Activated naive CD8-positive, alpha-beta T cell treated with anti-CD3 and anti-CD28 coated beads, Interleukin-2, amount 10 ng/mL, durations not matched to agents 7 days and 5 days (primary cell): ENCODE measurements around the gene S100Z. TPM values are rescaled to one million over a fixed set of nuclear protein-coding genes. Genes with fewer than 3 reads are reported as not detected.
"Not testable (repeated sequence)": the region's sequence is repeated elsewhere in the genome, so short reads cannot be mapped to it uniquely, and the experiment has no call there.

Source experiments
- ATAC-seq: fragments of 150-1000 bp; cut with Tn5 transposase; one replicate; pipeline ENCODE4 v1.10.0; 2021; ENCODE audit warnings: low read depth, moderate library complexity
- POLR2A ChIA-PET: fragments of 350-600 bp; sonication (Branson Sonifier 250); formaldehyde crosslinking; loops from one replicate; lab custom pipeline; 2021; ENCODE audit warnings: antibody characterized with exemption; lab: Charles Lee
- DNase-seq: peaks from one replicate; pipeline ENCODE4 v3.0.0; 2021
- H3K27ac Mint-ChIP-seq: one replicate; pipeline ENCODE4 v1.8.0; 2022; ENCODE audit warnings: mild to moderate bottlenecking, mixed read lengths
- H3K27me3 Mint-ChIP-seq: one replicate; pipeline ENCODE4 v1.8.0; 2022; ENCODE audit warnings: mild to moderate bottlenecking, moderate library complexity, mixed read lengths
- H3K36me3 Mint-ChIP-seq: one replicate; pipeline ENCODE4 v1.8.0; 2021; ENCODE audit warnings: mild to moderate bottlenecking, mixed read lengths
- H3K4me1 Mint-ChIP-seq: one replicate; pipeline ENCODE4 v1.8.0; 2021; ENCODE audit warnings: mixed read lengths
- H3K4me3 Mint-ChIP-seq: one replicate; pipeline ENCODE4 v1.8.0; 2022; ENCODE audit warnings: mild to moderate bottlenecking, moderate library complexity, mixed read lengths
- H3K9me3 Mint-ChIP-seq: one replicate; pipeline ENCODE4 v1.8.0; 2021; ENCODE audit warnings: mixed read lengths
- total RNA-seq, 2 experiments: library from RNA; stranded (reverse); gene quantifications; one replicate each; pipeline ENCODE4 v1.2.3, GENCODE V29; 2021

Gene S100Z
- total RNA-seq, 2 experiments from 2014 or later = 1.4 to 1.9 TPM

DNA sequence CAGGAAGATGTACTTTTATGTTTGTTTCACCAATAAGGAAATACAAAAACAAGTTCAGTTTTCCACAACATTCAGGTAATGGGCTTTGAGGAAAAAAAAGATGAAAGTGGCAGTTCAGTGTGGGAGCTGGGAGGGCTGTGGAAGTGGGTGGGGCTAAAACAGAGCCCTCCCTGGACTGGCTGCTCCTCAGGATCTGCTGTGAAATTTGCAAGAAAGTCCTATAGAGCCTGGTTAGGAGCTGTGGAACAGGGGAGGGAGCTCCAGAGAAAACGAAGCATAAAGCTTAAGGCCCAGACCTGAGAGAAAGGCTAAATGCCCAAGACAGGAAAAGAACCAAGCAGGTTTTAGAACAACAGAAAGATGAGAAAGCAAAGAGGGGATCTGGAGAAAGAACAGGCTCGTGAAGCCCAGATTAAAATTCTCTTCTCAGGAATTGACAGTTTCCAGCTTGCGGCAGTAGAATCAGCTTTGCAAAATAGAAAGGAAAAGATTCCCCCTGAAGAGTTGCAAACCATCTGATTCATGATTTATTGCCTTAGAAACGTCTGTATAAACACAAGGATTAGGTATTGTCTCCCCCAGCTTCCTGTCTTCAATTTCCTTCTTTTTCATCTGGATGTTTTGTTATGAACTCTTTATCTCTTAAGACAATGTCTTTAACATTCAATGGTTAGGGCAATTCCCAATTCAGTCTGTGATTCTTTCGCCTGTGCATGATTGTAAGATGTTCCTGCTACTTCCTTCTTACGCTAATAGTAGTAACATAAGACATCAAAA is 76.7 kb downstream of the S100Z start:
- Mint-ChIP-seq H3K27ac (no peak overlapping the region), H3K9me3 (no peaks in the 10 kb centered on the region), H3K27me3 (peaks cover 9% of the 10 kb centered on the region), H3K4me1 (no peaks in the 10 kb centered on the region), H3K4me3 (no peak overlapping the region), H3K36me3 (no peaks in the 10 kb centered on the region)
- DNase-seq (no peak), ATAC-seq (no peak)
- POLR2A ChIA-PET = no interaction called here

DNA sequence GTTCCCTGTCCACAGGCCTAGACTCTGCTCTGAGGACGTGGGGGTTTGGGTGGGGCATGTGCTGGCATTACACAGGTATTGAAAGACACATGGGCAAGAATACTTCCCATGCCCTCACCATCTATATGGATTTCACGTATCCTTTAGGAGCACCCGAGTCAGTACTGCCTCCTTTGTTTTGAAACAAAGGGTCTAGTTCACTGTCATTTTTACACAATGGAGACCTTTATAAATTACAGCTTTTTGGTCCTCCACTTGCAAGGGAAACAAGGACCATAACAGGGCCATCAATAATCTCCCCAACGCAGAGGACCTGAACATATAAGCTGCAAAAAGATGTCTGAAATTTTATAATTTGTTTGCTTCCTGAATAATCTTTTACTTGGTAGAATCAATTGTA is 78.1 kb downstream of the S100Z start:
- Mint-ChIP-seq H3K27me3 (peaks cover 13% of the 10 kb centered on the region), H3K27ac (no peak overlapping the region)
- ATAC-seq = no peak

DNA sequence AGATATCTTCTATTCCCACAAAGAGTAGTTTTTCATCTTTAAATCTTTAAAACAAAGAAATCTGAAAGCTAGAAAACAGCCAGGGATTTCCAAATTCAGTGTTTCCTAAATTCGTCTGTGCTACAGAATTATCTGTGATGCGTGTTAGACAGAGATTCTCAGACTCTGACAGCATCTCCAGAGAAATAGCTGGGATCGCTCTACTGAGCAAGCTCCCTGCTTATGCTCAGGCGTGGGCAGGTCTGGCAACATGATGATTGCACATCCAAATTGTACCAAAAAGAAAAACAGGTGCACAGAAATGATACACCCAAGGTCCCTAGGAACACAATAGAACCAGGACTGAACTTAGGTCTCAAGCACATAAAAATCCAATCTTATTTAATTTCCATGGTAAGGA is 80.3 kb downstream of the S100Z start:
- Mint-ChIP-seq H3K36me3 (no peaks in the 10 kb centered on the region), H3K4me3 (no peak overlapping the region), H3K9me3 (no peaks in the 10 kb centered on the region), H3K4me1 (no peaks in the 10 kb centered on the region), H3K27ac (no peak overlapping the region), H3K27me3 (peaks cover 24% of the 10 kb centered on the region)
- DNase-seq (no peak), ATAC-seq (no peak)
- POLR2A ChIA-PET = no interaction called here

More for the DNA sequence above, 78.1 kb downstream of the S100Z start:
- Mint-ChIP-seq H3K4me3 (no peak overlapping the region), H3K36me3 (no peaks in the 10 kb centered on the region), H3K4me1 (no peaks in the 10 kb centered on the region), H3K9me3 (no peaks in the 10 kb centered on the region)
- POLR2A ChIA-PET = no interaction called here
- DNase-seq = no peak

DNA sequence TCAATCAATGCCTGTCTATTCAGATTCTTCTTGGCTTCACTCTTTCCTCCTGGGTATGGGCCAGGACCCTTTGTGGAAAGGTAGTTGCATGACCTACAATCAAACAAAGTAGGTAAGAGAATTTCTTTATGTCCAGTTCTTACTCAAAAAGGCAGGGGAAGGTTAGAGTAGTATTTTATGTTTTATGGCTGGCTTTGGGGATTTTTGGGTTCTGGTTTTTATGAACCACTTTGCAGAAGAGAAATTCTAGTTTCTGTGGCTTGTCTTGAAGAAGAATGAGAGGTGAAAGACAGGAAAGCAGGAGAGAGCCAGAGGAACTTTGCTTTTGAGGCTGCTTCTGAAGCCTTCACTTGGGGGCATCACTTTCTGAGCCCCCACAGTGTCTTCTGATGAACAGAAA is 88.4 kb downstream of the S100Z start:
- POLR2A ChIA-PET = no interaction called here
- H3K4me1 Mint-ChIP-seq = peaks cover 1% of the 10 kb centered on the region
- peak overlapping the region; percentile 37 for H3K27ac Mint-ChIP-seq
- peaks cover 4% of the 10 kb centered on the region for H3K9me3 Mint-ChIP-seq
- no peak overlapping the region for H3K4me3 Mint-ChIP-seq
- peaks cover 20% of the 10 kb centered on the region for H3K27me3 Mint-ChIP-seq
- no peak for ATAC-seq
- no peak for DNase-seq
- H3K36me3 Mint-ChIP-seq = no peaks in the 10 kb centered on the region

DNA sequence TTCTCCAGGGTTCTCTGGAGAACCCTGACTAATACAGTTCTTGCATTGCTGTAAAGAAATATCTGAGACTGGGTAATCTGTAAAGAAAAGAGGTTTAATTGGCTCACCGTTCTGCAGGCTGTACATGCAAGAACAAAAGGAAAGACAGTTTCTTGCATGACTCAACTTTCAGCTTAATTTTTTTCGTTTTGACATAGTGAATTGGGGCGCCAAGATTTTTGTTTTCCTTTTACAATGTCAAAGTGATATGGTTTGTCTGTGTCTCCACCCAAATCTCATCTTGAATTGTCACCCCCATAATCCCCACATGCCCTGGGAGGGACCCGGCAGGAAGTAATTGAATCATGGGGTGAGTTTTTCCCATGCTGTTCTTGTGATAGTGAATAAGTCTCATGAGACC is 91.2 kb downstream of the S100Z start:
- Mint-ChIP-seq H3K4me1 (peaks cover 1% of the 10 kb centered on the region), H3K36me3 (no peaks in the 10 kb centered on the region)
- no peak for ATAC-seq

DNA sequence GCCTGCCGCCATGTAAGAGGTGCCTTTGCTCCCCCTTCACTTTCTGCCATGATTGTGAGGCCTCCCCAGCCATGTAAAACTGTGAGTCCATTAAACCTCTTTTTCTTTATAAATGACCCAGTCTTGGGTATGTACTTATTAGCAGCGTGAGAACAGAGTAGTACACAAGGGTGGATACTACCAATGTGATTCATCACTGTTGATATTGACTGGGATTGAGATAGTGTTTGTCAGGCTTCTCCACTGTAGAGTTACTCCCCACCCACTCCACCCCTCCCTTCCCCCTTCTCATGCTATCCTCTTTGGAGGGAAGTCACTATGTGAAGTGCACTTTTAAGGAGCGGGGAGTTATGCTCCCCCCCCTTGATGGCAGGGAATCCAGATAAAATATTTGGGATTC is 91.6 kb downstream of the S100Z start:
- DNase-seq (no peak), ATAC-seq (no peak)
- Mint-ChIP-seq H3K27me3 (peaks cover 25% of the 10 kb centered on the region), H3K4me3 (no peak overlapping the region), H3K27ac (no peak overlapping the region), H3K4me1 (peaks cover 1% of the 10 kb centered on the region), H3K9me3 (peaks cover 1% of the 10 kb centered on the region), H3K36me3 (no peaks in the 10 kb centered on the region)
- POLR2A ChIA-PET = no interaction called here

More for the DNA sequence above, 91.2 kb downstream of the S100Z start:
- Mint-ChIP-seq H3K27me3 (peaks cover 21% of the 10 kb centered on the region), H3K27ac (no peak overlapping the region), H3K9me3 (peaks cover 1% of the 10 kb centered on the region), H3K4me3 (no peak overlapping the region)
- no peak for DNase-seq
- POLR2A ChIA-PET = no interaction called here

DNA sequence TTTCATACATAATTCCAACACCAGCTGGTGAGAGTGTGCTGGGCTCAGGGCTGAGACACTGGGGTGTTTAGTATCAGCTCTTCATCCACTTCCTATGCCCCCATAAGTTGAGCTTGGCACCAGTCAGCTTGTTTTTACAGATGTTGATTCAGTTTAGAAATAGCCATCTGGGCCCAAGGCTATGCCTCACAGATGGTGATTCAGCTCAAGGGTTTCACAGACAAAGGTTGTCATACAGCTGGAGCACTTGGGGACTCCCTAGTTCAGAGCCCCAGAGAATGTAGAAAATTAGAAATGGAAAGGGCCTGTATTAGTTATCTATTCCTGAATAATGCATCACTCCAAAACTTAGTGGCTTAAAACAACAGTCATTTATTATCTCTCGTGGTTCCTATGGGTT is 92.8 kb downstream of the S100Z start:
- ATAC-seq = no peak
- POLR2A ChIA-PET = interaction anchor here (0.7 kb wide), 1 partner anchor 124 kb away, joined by 4 read pairs; no protein-coding TSS in a partner anchor
- Mint-ChIP-seq H3K27me3 (peaks cover 30% of the 10 kb centered on the region), H3K36me3 (no peaks in the 10 kb centered on the region), H3K9me3 (peaks cover 1% of the 10 kb centered on the region), H3K4me3 (no peak overlapping the region), H3K4me1 (peaks cover 1% of the 10 kb centered on the region), H3K27ac (no peak overlapping the region)
- no peak for DNase-seq

DNA sequence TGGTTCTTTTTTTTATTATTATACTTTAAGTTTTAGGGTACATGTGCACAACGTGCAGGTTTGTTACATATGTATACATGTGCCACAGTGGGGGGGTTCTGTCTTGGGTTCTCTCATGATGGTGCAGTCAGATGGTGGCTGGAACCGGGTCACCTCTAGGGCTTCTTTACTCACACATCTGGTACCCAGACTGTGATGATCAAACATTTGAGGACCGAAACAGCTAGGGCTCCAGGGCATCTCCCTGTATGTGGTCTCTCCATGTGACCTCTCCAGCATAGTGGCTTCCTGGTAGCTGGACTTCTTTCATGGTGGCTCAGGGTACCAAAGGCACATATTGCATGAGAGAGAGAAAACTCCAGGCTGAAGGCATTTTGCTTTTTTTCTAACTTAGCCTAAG is 93.2 kb downstream of the S100Z start:
- no peaks in the 10 kb centered on the region for H3K36me3 Mint-ChIP-seq
- ATAC-seq = no peak
- no peak overlapping the region for H3K27ac Mint-ChIP-seq

DNA sequence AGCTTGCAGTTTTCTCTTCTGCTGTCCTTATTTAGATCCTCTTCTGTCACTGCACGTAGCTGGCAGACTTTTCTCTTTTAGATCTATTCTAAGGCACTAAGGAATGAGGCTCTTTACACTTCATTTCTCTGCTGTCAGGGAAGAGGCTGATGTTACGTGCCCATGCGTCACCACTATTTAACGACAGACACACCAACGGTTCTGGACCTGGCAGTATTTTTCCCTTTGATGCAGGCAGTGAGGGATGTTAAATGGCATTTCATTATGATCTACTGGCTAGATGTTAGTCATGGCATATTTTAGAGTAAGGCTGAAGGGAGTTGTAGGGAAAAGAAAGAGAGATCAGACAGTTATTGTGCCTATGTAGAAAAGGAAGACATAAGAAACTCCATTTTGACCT is 94.8 kb downstream of the S100Z start:
- Mint-ChIP-seq H3K4me3 (no peak overlapping the region), H3K36me3 (no peaks in the 10 kb centered on the region), H3K27me3 (peaks cover 36% of the 10 kb centered on the region), H3K4me1 (no peaks in the 10 kb centered on the region), H3K9me3 (peaks cover 1% of the 10 kb centered on the region), H3K27ac (no peak overlapping the region)
- POLR2A ChIA-PET = no interaction called here
- ATAC-seq = no peak
- no peak for DNase-seq

More for the DNA sequence above, 93.2 kb downstream of the S100Z start:
- Mint-ChIP-seq H3K4me3 (no peak overlapping the region), H3K9me3 (peaks cover 1% of the 10 kb centered on the region), H3K4me1 (peaks cover 1% of the 10 kb centered on the region), H3K27me3 (peaks cover 31% of the 10 kb centered on the region)
- DNase-seq = no peak
- POLR2A ChIA-PET = interaction anchor here (0.7 kb wide), 1 partner anchor 124 kb away, joined by 4 read pairs; no protein-coding TSS in a partner anchor

DNA sequence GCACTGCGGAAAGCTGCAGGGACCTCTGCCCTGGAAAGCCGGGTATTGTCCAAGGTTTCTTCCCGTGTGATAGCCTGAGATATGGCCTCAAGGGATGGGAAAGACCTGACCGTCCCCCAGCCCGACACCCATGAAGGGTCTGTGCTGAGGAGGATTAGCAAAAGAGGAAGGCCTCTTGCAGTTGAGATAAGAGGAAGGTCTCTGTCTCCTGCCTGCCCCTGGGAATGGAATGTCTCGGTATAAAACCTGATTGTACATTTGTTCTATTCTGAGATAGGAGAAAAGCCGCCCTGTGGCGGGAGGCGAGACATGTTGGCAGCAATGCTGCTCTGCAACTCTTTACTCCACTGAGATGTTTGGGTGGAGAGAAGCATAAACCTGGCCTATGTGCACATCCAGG is 95.4 kb downstream of the S100Z start:
- H3K9me3 Mint-ChIP-seq, H3K4me1 Mint-ChIP-seq, H3K4me3 Mint-ChIP-seq, H3K36me3 Mint-ChIP-seq, ATAC-seq, H3K27ac Mint-ChIP-seq, POLR2A ChIA-PET, DNase-seq: not testable (repeated sequence)
- peaks cover 40% of the 10 kb centered on the region for H3K27me3 Mint-ChIP-seq

DNA sequence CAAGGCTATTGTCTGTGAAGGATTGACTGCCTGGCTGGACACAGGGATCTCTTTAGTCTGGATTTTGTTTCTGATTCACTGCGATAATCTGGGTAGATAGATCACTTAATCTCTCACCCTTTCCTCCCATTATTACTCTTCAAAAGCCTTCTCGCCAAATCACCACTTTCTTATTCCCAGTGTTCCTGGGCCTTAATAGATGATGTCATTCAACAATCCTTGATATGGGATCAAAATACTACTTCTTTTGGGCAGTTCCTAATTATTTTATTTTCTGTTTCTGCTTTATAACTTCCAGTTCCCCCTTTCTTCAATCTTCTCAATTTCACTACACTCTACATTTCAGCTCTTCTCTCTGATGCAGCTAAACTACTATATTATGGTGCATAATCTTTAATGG is 96.3 kb downstream of the S100Z start:
- POLR2A ChIA-PET = no interaction called here
- DNase-seq (no peak), ATAC-seq (no peak)
- H3K9me3 Mint-ChIP-seq = peaks cover 1% of the 10 kb centered on the region
- H3K4me3 Mint-ChIP-seq = no peak overlapping the region
- no peak overlapping the region for H3K27ac Mint-ChIP-seq
- no peaks in the 10 kb centered on the region for H3K36me3 Mint-ChIP-seq
- no peaks in the 10 kb centered on the region for H3K4me1 Mint-ChIP-seq
- H3K27me3 Mint-ChIP-seq = peaks cover 46% of the 10 kb centered on the region

DNA sequence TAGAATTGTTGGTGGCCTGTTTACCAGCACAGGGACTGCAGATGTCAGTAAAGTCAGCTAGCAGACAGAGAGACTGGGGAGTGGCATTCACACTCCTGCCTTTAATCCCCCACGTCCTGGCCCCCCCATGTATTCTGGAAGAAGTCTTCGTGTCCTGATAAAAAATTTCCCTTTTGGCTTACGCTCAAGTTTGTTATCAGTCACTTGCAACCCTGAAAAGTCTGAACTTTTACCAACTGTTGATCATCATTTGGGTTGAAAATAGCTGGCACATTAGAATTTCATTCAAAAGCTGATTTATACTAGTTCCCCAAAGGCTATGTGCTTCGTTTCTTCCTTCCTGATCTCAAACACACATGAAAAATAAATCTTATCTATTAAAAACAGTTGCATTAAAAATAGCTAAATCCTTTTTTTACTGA is 97.3 kb downstream of the S100Z start:
- POLR2A ChIA-PET = no interaction called here
- H3K9me3 Mint-ChIP-seq = no peaks in the 10 kb centered on the region
- peaks cover 55% of the 10 kb centered on the region for H3K27me3 Mint-ChIP-seq
- no peak overlapping the region for H3K4me3 Mint-ChIP-seq
- H3K36me3 Mint-ChIP-seq = no peaks in the 10 kb centered on the region
- no peak overlapping the region for H3K27ac Mint-ChIP-seq
- H3K4me1 Mint-ChIP-seq = no peaks in the 10 kb centered on the region
- ATAC-seq (no peak), DNase-seq (no peak)

DNA sequence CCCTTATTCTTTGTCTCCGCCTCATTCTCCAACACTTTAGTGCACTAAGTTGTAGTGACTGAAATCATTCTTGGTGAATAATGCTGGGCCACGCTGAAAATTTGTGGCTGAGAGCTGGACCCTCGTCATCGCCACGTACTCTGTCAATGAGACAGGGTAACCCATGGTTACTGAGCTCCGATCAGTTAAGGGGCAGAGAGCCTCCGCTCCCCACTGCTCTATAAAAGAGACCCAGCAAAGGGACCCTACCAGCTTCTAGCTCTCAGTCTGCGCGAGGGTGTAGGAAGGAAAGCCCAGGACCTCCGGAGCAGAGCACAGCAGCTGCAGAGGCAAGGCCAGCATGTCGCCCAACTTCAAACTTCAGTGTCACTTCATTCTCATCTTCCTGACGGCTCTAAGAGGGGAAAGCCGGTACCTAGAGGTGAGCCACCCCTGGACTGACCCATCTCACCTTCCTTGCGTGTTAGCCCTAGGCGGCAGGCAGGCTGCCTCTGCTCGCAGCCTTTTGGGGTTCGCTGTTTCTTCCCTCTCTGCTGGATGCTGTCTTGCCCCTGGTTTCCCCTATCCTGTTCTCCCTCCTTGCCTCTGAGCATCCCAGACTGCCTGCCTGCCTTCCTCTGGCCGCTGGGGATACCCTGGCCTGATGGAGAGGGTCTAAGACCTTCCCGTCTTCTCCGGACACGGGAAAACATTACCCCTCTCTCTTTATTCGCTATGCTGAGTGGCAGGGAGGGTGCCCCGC is 103.2 kb downstream of the S100Z start, which contains the start of gene CRHBP:
Gene CRHBP, plus strand, starts transcription at position 251 of the 742 bp plus-strand sequence. Its CDS starts 90 bp downstream, at position 341.
- Mint-ChIP-seq H3K4me3 (peak within 1 kb of the TSS; percentile 48), H3K27me3 (peaks cover 77% of the 10 kb centered on the region), H3K9me3 (no peaks in the 10 kb centered on the region), H3K4me1 (no peaks in the 10 kb centered on the region), H3K36me3 (no peaks in the 10 kb centered on the region), H3K27ac (no peak within 1 kb of the TSS)
- POLR2A ChIA-PET = no interaction called here
- no peak for ATAC-seq
- DNase-seq = no peak
